SK-N-SH (cell line): ENCODE results near the gene SIGLEC1.

ENCODE experiments used
- CTCF ChIP-seq: fragments of 200-600 bp; sonication (generic); IDR thresholded peaks from 2 replicates; pipeline ENCODE4 v1.6.1; 2017; ENCODE audit warnings: antibody characterized with exemption, mild to moderate bottlenecking, moderate library complexity
- ELF1 ChIP-seq: IDR thresholded peaks from 2 replicates; pipeline ENCODE4 v1.4.0; 2012
- EP300 ChIP-seq, 2 experiments: IDR thresholded peaks; 2 replicates each; pipeline versions ENCODE4 v1.4.0 to v1.6.1; 2012; ENCODE audit warnings: borderline replicate concordance in 1 of 2, low read depth in 1 of 2, low read length in 1 of 2
- EZH2phosphoT487 ChIP-seq: fragments of 200-600 bp; sonication (generic); IDR thresholded peaks from 2 replicates; pipeline ENCODE4 v1.6.1; 2017; ENCODE audit warnings: low read depth, mixed run types, mild to moderate bottlenecking, antibody characterized with exemption, moderate library complexity, borderline replicate concordance
- FOXJ3 ChIP-seq: sonication (generic); formaldehyde crosslinking; IDR thresholded peaks from 2 replicates; pipeline ENCODE4 v1.5.1; 2020; ENCODE audit warnings: mild to moderate bottlenecking, missing genetic modification reagents
- FOXM1 ChIP-seq: IDR thresholded peaks from 2 replicates; pipeline ENCODE4 v1.4.0; 2012; ENCODE audit warnings: low read depth, mild to moderate bottlenecking
- JUND ChIP-seq: IDR thresholded peaks from 2 replicates; pipeline ENCODE4 v1.4.0; 2012
- POLR2AphosphoS5 ChIP-seq: IDR thresholded peaks from 2 replicates; pipeline ENCODE4 v1.6.1; 2012; ENCODE audit warnings: low read depth, low read length
- RCOR1 ChIP-seq: fragments of 150-350 bp; IDR thresholded peaks from 2 replicates; pipeline ENCODE4 v1.6.1; 2017; ENCODE audit warnings: antibody characterized with exemption, low read length
- SIN3A ChIP-seq: IDR thresholded peaks from 2 replicates; pipeline ENCODE4 v1.6.1; 2012; ENCODE audit warnings: low read depth, mild to moderate bottlenecking, low read length, moderate library complexity, borderline replicate concordance
- TAF1 ChIP-seq: IDR thresholded peaks from 2 replicates; pipeline ENCODE4 v1.6.1; 2012; ENCODE audit warnings: low read depth, mild to moderate bottlenecking, low read length, moderate library complexity, borderline replicate concordance
- TF ChIP-seq, protein P1 (sequence below): IDR thresholded peaks from 2 replicates; pipeline ENCODE4 v1.4.0; 2012; ENCODE audit warnings: low read depth, borderline replicate concordance
- TF ChIP-seq, protein P2 (sequence below): IDR thresholded peaks from 2 replicates; pipeline ENCODE4 v1.6.1; 2012; ENCODE audit warnings: mild to moderate bottlenecking, low read depth, low read length, moderate library complexity

DNA sequence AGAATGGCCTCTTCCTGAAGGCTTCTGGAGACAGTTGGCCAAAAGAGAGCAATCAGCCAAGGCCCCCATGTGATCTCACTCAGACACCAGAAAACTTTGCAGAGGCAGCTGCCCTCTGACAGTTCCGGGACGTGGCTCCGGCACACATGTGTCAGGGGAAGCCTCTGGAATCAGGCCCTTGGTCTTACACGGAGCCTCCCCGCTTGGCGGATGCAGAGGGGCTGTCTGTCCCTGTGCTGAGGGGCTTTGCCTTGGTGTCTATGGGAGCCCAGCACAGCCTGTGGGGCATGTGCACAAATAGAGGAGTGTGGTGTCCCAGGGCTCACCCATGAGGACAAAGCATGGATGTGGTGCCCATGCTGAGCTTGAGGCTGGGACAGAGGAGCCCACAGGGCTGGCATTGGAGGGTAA lies 13.8 kb downstream of the SIGLEC1 start:
- TF ChIP-seq CTCF (no peak), RCOR1 (no peak), EZH2phosphoT487 (no peak), JUND (no peak), SIN3A (no peak), FOXJ3 (CRISPR knock-in tag) (no peak), ELF1 (no peak), TAF1 (no peak), EP300 (IDR thresholded peaks at IDR 0.05; ENCODE audit: borderline replicate concordance in 1 of 2, low read depth in 1 of 2, low read length in 1 of 2) (no peak), POLR2AphosphoS5 (no peak), FOXM1 (no peak)
- TF ChIP-seq, protein P1, sequence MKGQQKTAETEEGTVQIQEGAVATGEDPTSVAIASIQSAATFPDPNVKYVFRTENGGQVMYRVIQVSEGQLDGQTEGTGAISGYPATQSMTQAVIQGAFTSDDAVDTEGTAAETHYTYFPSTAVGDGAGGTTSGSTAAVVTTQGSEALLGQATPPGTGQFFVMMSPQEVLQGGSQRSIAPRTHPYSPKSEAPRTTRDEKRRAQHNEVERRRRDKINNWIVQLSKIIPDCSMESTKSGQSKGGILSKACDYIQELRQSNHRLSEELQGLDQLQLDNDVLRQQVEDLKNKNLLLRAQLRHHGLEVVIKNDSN: no peak
- TF ChIP-seq, protein P2, sequence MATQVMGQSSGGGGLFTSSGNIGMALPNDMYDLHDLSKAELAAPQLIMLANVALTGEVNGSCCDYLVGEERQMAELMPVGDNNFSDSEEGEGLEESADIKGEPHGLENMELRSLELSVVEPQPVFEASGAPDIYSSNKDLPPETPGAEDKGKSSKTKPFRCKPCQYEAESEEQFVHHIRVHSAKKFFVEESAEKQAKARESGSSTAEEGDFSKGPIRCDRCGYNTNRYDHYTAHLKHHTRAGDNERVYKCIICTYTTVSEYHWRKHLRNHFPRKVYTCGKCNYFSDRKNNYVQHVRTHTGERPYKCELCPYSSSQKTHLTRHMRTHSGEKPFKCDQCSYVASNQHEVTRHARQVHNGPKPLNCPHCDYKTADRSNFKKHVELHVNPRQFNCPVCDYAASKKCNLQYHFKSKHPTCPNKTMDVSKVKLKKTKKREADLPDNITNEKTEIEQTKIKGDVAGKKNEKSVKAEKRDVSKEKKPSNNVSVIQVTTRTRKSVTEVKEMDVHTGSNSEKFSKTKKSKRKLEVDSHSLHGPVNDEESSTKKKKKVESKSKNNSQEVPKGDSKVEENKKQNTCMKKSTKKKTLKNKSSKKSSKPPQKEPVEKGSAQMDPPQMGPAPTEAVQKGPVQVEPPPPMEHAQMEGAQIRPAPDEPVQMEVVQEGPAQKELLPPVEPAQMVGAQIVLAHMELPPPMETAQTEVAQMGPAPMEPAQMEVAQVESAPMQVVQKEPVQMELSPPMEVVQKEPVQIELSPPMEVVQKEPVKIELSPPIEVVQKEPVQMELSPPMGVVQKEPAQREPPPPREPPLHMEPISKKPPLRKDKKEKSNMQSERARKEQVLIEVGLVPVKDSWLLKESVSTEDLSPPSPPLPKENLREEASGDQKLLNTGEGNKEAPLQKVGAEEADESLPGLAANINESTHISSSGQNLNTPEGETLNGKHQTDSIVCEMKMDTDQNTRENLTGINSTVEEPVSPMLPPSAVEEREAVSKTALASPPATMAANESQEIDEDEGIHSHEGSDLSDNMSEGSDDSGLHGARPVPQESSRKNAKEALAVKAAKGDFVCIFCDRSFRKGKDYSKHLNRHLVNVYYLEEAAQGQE: no peak
